Measurements from ENCODE around the gene TMEM178B. TPM values are rescaled to one million over a fixed set of nuclear protein-coding genes. Genes with fewer than 3 reads are reported as not detected.

Gene TMEM178B
- total and polyA plus RNA-seq, 7 donors, result 0.16 to 4.7 (median 1.4) TPM; not detected in 2

DNA sequence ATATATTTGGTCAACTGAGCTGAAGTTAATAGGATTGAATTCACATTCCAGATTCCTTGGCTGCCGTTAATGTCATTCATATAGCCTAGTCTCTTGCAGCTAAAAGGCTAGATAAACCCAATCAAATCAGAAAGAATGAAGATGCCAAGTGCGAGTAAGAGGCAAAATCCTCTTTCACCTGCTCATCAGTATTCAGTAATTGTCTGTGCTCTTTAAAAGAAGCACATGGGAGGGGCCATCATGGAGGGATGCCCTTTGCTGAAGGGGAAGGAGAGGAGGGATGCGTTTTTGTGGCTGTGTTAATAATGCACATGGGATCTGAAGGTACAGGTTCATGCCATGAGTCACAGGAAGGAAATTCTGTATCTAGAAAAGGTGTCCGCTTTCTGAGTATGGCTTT lies 232.2 kb downstream of the TMEM178B start:
- no peak for DNase-seq
- Histone ChIP-seq H3K4me1 (no peaks in the 10 kb centered on the region), H3K36me3 (no peaks in the 10 kb centered on the region), H3K4me3 (no peak overlapping the region), H3K27me3 (no peaks in the 10 kb centered on the region), H3K9me3 (no peaks in the 10 kb centered on the region), H3K27ac (no peak overlapping the region)
- TF ChIP-seq EP300 (IDR thresholded peaks at IDR 0.05) (no peak), POLR2AphosphoS5 (IDR thresholded peaks at IDR 0.05) (no peak), CTCF (IDR thresholded peaks at IDR 0.05) (no peak)
- intact Hi-C loops (cut with DNase I), result no loop called here
- 79 to 80% methylated on average over 4 of the region's 4 CpGs for WGBS, 2 donors

- no peaks in the 10 kb centered on the region for H3K4me1 ChIP-seq
- intact Hi-C loops (cut with DNase I), result no loop called here
- H3K27me3 ChIP-seq, result no peaks in the 10 kb centered on the region
- no peak overlapping the region for H3K27ac ChIP-seq
- DNase-seq, result no peak
- no peak overlapping the region for H3K4me3 ChIP-seq
- no peak for TF ChIP-seq EP300 (IDR thresholded peaks at IDR 0.05)
- no peak for TF ChIP-seq POLR2AphosphoS5 (IDR thresholded peaks at IDR 0.05)
- no peak for TF ChIP-seq POLR2A (IDR thresholded peaks at IDR 0.05)
- no peak for TF ChIP-seq CTCF (IDR thresholded peaks at IDR 0.05)
- 72 to 81% methylated on average over 2 of the region's 2 CpGs for WGBS, 2 donors
- H3K36me3 ChIP-seq, result no peaks in the 10 kb centered on the region
- no peaks in the 10 kb centered on the region for H3K9me3 ChIP-seq
Measured at GRCh38 chr7:141312395-141312794, 238.5 kb downstream of the TMEM178B start.

- intact Hi-C loops (cut with DNase I), result no loop called here
- Histone ChIP-seq H3K27ac (no peak overlapping the region), H3K36me3 (no peaks in the 10 kb centered on the region), H3K4me1 (no peaks in the 10 kb centered on the region), H3K27me3 (no peaks in the 10 kb centered on the region), H3K4me3 (no peak overlapping the region), H3K9me3 (no peaks in the 10 kb centered on the region)
- WGBS, 2 donors, result 40 to 55% methylated on average over 2 of the region's 2 CpGs
- TF ChIP-seq CTCF (IDR thresholded peaks at IDR 0.05) (no peak), EP300 (IDR thresholded peaks at IDR 0.05) (no peak), POLR2A (IDR thresholded peaks at IDR 0.05) (no peak), POLR2AphosphoS5 (IDR thresholded peaks at IDR 0.05) (no peak)
- no peak for DNase-seq
Measured at GRCh38 chr7:141312828-141313521, 239.1 kb downstream of the TMEM178B start.

GRCh38 chr7:141313896-141314295 lies 240.0 kb downstream of the TMEM178B start:
- 75 to 79% methylated on average over 5 of the region's 5 CpGs for WGBS, 2 donors
- intact Hi-C loops (cut with DNase I), result no loop called here
- TF ChIP-seq POLR2A (IDR thresholded peaks at IDR 0.05) (no peak), POLR2AphosphoS5 (IDR thresholded peaks at IDR 0.05) (no peak), EP300 (IDR thresholded peaks at IDR 0.05) (no peak), CTCF (IDR thresholded peaks at IDR 0.05) (no peak)

More at GRCh38 chr7:141313896-141314295, 240.0 kb downstream of the TMEM178B start:
- no peaks in the 10 kb centered on the region for H3K27me3 ChIP-seq
- H3K4me1 ChIP-seq, result no peaks in the 10 kb centered on the region
- H3K4me3 ChIP-seq, result no peak overlapping the region
- no peak for DNase-seq
- H3K36me3 ChIP-seq, result no peaks in the 10 kb centered on the region
- H3K27ac ChIP-seq, result no peak overlapping the region
- H3K9me3 ChIP-seq, result no peaks in the 10 kb centered on the region

Data from sigmoid colon (tissue), 7 donors.